ENCODE measurements around the gene KITLG.
"Not testable (repeated sequence)": the region's sequence is repeated elsewhere in the genome, so short reads cannot be mapped to it uniquely, and the experiment has no call there.

The KITLG gene

DNA sequence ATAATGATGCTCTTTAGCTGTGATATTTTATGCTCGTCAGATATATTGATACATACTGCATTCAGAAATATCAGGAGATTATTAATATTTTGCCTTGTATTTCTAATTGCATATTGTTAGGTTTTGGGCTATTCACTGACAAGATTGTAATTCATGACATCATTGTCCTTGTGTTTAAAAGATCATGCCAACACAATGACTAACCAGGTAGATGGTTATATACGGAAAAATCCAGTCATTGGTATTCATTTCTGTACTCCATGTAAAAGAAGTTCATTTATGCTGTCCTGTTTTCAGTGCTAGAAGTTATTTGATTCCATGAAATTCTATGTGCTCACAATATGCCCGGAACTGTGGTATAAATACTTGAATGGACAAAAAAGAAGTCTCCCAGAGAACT, 107.5 kb downstream of the KITLG start:
- no peak for DNase-seq

DNA sequence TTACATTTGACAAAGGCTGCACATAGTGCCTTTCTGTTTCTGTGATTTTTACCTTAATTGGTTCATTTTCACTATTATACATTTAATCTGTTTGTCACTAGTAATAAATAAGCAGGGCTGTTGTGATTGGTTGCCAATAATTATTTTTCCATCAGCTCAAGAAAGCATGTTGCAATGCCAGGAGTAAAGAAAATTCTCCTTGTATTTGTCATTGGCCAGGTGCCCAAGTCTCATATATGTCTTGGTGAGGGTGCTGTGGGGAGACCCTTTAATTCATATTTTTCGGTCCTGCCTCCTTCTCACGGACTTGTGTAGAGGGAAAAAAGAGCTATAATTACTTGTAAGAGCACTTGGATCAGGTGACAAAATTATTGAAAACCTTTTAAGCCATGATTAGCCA, 108.0 kb downstream of the KITLG start:
- no peak for DNase-seq

DNA sequence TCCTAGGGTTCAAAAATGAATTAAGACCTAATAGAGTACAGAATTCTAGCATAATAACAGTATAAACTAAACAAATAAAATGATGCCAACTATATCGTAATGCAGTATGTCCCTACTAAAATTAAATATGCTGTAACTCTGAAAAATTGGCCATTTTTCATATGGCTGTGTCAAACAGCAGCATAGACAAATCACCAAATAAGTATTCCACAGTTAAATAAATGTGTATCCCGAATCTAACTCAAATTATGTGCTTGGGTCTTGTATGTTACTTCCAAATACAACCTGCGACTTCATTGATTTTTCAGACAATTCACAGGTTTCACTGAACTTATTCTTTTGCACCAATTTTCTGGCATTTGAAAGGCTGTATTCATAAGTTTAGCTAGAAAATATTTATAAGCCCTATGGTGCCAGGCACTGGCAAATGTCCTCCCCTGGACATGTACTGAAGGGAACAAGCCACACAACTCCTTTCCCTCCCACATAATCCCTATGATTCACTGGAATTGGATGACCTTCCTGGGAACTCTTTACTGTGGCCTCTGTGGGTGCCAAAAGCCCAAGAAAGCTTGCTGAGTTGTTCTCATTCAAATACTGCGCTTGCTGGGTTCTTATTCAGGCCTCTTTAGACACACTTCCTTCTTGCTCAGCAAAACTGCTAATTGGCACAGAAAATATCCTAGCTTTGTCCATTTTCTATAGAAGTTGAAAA, 108.8 kb downstream of the KITLG start:
- no peak for DNase-seq

DNA sequence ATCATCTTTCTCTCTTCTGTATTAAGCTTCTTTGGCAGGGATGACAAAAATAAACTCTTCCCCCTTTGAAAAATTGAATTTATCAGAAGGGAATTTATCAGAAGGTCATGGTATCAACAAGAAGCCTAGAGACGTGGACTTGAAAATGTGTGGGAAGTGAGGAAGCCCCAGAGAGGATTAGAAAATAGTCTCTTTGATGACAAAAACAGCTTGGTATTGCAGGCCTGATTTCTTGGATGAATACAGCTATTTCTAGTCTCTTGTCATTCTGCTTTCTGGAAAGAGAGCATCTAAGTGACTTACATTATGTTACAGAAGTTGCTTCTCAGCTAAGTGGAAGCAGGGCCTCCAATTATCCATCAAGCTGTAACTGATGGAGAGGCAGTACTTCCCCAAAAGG, 111.1 kb downstream of the KITLG start:
- DNase-seq, result no peak

DNA sequence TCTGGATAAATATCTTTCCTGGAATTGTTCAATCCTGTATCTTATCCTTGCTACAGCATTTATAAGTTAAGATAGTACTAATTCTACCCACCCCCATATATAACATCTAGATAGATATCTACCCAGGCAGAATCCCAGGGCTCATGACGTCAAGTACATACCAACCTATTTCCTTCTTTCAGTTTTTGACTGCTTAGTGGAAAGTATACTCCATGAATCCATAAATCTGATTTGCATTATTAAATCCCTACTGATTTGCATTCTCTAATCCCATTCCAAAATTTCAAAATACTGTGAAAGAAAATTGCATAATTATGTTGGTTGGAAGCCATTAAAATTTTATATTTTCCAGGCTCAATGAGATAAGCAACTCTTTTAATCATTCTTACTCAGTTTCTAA, 111.7 kb downstream of the KITLG start:
- DNase-seq, result no peak

DNA sequence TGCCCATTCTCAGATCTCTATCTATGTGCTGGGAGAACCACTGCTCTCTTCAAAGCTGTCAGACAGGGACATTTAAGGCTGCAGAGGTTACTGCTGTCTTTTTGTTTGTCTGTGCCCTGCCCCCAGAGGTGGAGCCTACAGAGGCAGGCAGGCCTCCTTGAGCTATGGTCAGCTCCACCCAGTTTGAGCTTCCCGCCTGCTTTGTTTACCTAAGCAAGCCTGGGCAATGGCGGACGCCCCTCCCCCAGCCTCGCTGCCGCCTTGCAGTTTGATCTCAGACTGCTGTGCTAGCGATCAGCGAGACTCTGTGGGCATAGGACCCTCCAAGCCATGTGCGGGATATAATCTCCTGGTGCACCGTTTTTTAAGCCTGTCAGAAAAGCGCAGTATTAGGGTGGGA, 113.6 kb downstream of the KITLG start:
- DNase-seq, result not testable (repeated sequence)

DNA sequence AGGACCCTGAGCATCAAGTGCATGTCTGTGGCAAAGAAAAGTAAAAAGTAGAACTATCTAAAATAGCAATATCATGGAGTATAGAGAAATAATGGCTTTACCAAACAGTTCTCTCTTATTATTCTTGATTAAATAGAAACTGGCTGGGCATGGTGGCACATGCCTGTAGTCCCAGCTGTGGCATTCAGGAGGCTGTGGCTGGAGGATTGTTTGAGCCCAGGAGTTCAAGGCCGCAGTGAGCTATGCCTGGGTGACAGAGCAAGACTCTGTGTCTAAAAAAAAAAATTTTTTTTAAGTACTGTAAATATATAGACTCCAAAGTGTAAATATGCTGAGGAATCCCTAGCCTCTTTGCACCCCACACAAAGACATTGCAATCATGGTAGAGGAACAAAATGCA, 121.9 kb downstream of the KITLG start:
- no peak for DNase-seq

DNA sequence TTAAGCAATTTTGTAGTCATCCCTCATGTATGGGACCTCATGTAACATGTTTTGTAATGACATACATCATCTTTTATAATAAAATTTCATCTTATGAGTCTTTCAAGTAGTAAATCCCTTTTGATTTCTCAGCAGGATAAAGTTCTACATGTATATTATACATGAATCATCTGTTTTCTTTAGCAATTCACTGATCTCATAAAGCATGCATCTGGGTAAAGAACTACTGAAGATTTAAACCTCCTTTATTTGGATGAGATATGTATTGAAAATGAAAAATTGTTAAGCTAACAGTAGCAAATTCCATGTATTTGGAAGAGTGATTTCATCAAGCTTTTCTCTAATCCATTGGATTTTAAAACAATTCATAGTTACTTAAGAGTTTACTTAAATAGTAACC, 126.9 kb downstream of the KITLG start:
- no peak for DNase-seq

DNA sequence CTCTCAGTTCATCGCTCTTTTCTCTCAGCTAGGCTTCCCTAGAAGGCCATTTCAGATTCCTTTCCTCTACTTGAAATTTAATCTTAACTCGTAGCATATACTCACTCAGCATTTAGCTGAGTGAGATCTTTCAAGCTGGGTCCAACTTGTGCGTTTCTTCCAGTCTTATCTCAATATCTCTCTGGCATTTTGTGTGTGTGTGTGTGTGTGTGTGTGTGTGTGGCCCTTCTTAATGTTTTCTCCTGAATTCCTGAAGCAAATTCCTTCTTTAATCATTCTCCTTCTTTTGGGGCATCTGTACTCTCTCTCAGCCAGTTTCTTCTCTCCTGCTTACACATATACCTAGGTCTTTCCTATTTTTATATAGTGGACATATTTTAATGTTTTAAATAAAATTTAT, 129.1 kb downstream of the KITLG start:
- no peak for DNase-seq

DNA sequence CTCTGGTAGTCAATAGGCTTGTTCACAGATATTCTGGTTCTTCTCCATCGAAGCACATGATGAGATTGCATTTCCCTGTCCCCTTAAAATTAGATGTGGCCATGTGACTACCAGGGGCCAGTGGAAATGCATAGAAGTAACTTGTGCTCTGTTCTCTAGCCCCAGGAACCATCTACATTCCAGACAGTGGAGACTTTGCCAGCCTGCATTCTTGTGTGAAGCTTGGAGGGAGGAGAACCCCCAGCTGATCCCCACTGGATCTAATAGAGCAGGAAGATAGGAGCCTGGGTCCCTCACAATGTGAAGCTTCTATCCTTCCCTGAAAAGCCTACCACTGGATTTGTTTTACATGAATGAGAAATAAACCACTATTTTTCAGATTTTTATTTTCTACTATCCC, 130.1 kb downstream of the KITLG start:
- DNase-seq, result no peak

DNA sequence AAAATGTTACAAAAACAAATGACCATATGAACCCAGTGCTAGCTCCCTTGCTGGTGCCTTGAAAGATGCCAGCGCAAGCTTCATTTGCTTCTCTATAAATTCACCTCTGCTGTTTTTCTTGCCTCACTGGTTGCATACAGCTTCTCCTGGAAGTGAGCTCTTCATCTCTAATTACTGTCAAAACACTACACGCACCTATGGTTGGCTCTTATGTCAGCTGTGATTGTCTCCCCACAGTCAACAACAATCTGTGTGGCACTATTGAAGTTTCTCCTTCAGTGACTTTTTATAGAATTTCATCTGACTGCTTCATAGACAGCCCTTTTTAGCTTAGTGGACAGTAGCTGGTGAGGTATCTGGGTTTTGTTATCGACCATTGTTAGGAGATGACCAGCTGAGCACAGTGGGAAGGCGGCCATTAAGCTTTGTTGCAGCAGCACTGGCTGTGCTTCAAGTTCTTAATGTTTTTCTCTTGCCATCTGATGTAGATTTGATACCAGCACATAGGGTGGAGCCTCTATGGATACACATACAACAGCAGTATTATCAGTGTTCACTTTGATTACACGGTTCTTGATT, 131.8 kb downstream of the KITLG start:
- DNase-seq, result no peak

DNA sequence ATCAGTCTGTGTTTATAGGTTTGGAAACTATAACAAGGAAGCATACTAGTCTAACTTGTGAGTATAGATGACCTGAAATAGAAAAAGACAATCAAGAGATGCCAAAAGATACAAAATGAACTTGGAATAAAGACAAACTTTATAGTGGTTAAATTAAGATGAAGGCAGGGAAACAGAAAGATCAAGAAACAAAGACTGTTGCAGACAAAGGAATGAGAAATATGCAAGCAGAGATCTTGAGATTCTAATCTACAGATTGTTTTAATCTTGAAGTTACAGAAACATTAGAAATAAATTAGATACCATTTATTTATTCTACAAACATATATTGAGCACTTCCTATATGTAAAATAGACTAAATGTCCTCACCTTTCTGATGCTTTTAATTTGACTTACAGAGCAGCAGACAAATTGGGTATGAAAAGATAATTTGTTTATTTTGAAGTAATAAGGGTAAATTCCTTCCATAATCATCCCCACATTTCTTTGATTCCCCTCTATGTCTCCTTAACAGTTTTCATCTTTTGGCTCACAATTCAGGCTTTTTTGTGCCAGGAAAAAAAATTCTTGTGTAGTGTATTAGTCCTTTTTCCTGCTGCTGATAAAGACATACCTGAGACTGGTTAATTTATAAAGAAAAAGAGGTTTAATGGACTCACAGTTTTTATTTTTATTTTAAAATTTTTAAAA, 134.4 kb downstream of the KITLG start:
- DNase-seq, result no peak

DNA sequence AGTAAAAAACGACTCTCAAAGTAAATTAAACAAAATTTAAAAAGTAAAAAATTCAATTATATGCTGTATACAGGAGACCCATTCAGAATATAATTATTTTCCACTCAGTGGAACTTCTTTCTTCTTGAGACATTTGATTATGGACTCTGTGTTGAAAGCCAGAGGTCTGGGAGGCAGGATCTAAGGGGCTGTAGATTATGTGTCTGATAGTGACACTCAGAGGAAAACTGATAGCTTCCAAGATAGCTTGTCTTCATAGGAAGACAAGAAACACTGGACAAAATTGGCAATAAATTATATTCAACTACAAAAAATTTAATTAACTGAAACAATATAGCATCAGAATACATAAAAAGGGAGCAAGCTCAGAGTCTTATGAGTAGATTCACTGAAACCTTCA, 135.8 kb downstream of the KITLG start:
- no peak for DNase-seq

Data from T-helper 9 cell (primary cell).